Skeletal muscle cell (primary cell): ENCODE results near the gene NRSN2.
"Not testable (repeated sequence)": the region's sequence is repeated elsewhere in the genome, so short reads cannot be mapped to it uniquely, and the experiment has no call there.

Experiments used
- DNase-seq: peaks from one replicate; pipeline ENCODE4 v3.0.0-alpha.2; 2010; ENCODE audit warnings: low read depth
- H3K4me3 ChIP-seq: 2 replicates; pipeline ENCODE4 v1.5.1; 2011; ENCODE audit warnings: low read depth, mild to moderate bottlenecking, control low read depth, low read length, moderate library complexity

NRSN2 gene

GRCh38 chr20:324177-325044 lies 22.5 kb upstream of the NRSN2 start:
- peak; percentile 54 for DNase-seq

GRCh38 chr20:325045-325888 lies 21.6 kb upstream of the NRSN2 start, which contains the start of gene SOX12:
Gene SOX12 (plus strand): TSS chr20:325552. CDS start chr20:325925, 373 bp downstream.
- DNase-seq = peak; percentile 77
- H3K4me3 ChIP-seq = peak within 1 kb of the TSS; percentile 87

More at GRCh38 chr20:324177-325044, 22.5 kb upstream of the NRSN2 start:
- peak overlapping the region; percentile 87 for H3K4me3 ChIP-seq

GRCh38 chr20:325889-326644 lies 20.8 kb upstream of the NRSN2 start:
- DNase-seq = peak; percentile 39
- H3K4me3 ChIP-seq = peak overlapping the region; percentile 84

- no peak for DNase-seq
- H3K4me3 ChIP-seq = peak overlapping the region; percentile 84
These were observed 20.2 kb upstream of the NRSN2 start for GRCh38 chr20:326645-327185.

GRCh38 chr20:327186-328026 lies 19.5 kb upstream of the NRSN2 start:
- peak; percentile 86 for DNase-seq
- peak overlapping the region; percentile 84 for H3K4me3 ChIP-seq

- peak overlapping the region; percentile 84 for H3K4me3 ChIP-seq
- no peak for DNase-seq
These were observed 18.6 kb upstream of the NRSN2 start for GRCh38 chr20:328027-328974.

GRCh38 chr20:328975-329695 lies 17.8 kb upstream of the NRSN2 start:
- H3K4me3 ChIP-seq = peak overlapping the region; percentile 84
- DNase-seq = no peak

- H3K4me3 ChIP-seq = no peak overlapping the region
- DNase-seq = no peak
These were observed 17.1 kb upstream of the NRSN2 start for GRCh38 chr20:329851-330232.

GRCh38 chr20:330233-331149 lies 16.4 kb upstream of the NRSN2 start:
- no peak overlapping the region for H3K4me3 ChIP-seq
- peak; percentile 21 for DNase-seq

- no peak overlapping the region for H3K4me3 ChIP-seq
- DNase-seq = no peak
These were observed 12.3 kb upstream of the NRSN2 start for GRCh38 chr20:334578-334977.

- DNase-seq, H3K4me3 ChIP-seq: not testable (repeated sequence)
These were observed 10.9 kb upstream of the NRSN2 start for GRCh38 chr20:336040-336439.

GRCh38 chr20:341682-342081 lies 5.2 kb upstream of the NRSN2 start:
- H3K4me3 ChIP-seq = no peak overlapping the region
- DNase-seq = no peak

GRCh38 chr20:343107-343506 lies 3.8 kb upstream of the NRSN2 start:
- DNase-seq = no peak

GRCh38 chr20:346033-346639 lies 775 bp upstream of the NRSN2 start:
- no peak for DNase-seq
- peak overlapping the region; percentile 69 for H3K4me3 ChIP-seq

More at GRCh38 chr20:343107-343506, 3.8 kb upstream of the NRSN2 start:
- H3K4me3 ChIP-seq = no peak overlapping the region

GRCh38 chr20:347317-347639 lies 367 bp downstream of the NRSN2 start:
- peak overlapping the region; percentile 69 for H3K4me3 ChIP-seq
- no peak for DNase-seq
